GM21825 (cell line): ENCODE measurements around the gene EPS15.

Experiments used
- ATAC-seq: cut with Tn5 transposase; IDR thresholded peaks from one replicate; pipeline ENCODE4 v1.9.1; 2021; ENCODE audit warnings: mild to moderate bottlenecking, moderate library complexity; ENCODE audit not compliant: unreplicated experiment

EPS15 gene

DNA sequence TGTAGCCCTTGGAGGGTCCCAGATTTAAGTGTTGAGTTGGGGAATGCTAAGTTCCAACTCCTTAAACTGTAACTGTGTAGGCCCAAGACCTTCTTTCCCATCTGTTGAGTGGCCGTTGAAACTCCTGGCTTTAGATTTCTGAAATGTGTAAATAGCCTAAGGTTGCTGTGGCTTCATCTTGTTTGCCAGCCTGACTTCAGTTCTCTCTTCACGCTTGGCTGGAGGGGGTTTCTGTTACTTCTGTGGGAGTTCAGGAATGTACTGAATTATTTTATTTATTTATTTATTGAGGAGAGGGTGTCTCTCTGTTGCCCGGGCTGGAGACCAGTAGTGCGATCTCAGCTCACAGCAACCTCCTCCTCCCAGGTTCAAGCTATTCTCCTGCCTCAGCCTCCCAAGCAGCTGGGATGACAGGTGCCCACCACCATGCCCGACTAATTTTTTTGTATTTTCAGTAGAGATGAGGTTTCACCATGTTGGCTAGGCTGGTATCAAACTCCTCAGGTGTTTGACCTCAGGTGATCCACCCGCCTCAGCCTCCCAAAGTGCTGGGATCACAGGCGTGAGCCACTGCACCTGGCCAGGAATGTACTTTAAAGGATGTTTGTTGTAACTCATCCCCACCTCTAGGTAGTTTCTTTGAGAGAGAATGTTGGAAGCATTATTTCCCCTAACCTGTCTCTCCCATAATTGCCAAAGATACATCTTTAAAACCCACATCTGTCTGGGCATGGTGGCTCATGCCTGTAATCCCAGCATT is 194.6 kb downstream of the EPS15 start:
- ATAC-seq: no peak

DNA sequence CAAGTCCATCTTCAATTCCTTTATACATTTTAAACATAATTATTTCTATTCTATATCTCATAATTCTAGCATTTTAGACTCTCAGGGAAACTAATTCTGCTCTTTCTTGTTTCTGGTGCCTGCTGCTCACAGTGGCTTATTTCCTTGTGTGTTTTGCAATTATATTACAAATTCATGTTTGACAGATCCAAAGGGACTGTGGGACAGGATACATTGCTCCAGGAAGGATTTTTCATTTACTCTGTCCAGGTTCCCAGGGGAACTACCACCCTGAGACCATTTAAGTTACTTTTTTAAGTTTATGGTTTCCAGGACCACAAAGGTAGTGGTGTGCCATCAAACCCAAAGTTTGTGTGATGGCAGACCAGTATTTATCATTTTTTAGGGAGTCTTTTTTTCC is 195.3 kb downstream of the EPS15 start:
- ATAC-seq: no peak

DNA sequence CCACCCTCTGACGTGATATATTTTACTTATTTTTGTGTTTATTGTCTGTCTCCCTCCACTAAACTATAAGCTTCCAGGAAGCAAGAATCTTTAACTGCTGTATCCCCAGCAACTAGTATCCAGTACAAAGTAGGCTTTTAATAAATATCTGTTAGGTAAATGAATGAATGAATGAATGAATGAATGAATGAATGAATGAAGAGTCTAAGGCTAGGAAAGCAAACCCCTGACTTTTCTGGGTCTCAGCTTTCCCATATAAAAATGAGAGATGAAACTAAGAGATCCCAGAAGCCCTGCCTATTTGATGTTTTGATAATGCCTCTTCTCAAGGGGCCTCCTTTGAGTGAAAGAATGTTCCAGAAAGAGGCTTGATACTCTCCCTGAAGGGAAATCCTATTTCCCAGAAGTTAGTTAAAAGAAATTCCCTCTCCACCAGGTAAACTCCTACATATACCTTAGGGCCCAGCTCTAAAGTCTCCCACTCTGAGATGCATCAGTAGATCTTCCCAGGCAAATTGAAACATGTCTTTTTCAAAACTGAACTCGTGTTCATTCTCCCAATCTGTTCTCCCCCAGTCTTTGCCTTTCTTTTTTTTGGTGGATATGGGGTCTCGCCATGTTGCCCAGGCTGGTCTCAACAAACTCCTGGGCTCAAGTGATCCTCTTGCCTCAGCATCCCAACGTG is 196.5 kb downstream of the EPS15 start:
- no peak for ATAC-seq

DNA sequence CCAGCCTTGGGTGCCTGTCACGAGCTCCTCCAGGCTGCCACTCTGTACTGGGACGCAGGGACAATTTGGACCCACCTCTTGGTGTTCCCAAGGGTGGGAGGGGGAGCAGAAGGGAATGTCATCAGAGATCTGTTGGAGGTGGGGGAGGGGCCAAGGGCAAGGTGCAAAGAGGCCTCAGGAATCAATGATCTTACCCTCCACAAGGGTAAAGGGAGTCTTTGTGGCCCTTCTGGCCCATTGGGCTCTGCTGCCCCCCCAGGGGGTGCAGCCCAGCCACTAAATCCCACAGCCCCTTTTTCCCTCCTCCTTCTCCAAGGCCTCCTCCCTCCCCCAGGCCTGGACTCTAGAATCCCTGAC is 197.2 kb downstream of the EPS15 start:
- no peak for ATAC-seq

DNA sequence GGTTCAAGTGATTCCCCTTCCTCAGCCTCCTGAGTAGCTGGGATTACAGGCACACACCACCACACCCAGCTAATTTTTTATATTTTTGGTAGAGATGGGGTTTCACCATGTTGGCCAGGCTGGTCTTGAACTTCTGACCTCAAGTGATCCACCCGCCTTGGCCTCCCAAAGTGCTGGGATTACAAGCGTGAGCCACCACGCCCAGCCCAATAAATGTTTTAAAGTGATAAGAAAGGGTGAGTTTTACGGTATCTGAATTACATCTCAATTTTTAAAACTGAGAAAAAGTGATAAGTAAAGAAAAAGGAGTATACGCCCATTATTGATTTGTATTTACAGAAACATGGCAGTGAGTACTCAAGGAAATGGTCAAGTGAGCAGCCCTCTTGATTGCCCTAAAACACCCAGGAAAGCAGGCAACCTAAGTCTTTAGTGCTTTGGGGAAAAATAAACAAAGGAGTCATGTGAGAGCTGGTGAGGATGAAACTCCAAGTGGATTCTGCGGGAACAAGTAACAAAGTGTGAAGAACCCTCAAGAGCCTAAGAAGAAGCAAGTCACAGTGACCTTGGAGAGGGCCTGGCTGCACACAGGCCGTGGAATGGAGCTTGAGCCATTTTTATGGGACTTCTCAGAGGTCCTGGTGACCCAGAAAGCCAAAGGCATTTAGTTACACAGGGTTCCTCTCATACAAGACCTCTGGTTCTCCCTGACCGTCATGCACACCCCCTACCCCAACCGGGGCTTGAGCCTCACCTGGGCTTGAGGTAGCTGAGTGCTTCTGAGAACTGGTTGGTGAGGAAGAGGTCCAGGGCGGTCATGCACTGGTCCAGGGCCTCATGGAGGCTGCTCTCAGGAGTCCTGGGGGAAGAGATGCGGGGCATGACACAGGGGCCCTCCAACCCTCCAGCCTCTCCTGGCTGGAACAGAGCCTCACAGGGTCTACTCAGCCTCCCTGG is 197.8 kb downstream of the EPS15 start:
- ATAC-seq: no peak

DNA sequence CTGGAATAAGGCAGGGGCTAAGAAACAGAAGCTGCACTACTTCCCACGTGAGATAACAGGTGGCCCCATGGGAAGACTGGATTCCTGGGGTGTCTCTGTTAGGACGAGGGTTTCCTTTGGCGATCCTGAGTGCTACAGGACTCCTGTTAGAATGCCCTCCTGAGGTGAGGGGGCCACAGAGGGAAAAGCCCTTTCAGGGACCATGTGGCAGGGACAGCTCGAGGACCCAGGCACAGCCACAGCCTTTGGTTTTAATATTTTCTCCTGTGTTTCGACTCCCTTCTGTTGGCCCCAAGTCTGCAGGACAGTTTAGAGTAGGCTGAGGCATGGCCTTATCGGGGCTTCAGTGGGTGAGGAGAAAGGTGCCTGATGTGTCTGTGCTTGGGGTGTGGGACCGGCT is 201.3 kb downstream of the EPS15 start:
- no peak for ATAC-seq

DNA sequence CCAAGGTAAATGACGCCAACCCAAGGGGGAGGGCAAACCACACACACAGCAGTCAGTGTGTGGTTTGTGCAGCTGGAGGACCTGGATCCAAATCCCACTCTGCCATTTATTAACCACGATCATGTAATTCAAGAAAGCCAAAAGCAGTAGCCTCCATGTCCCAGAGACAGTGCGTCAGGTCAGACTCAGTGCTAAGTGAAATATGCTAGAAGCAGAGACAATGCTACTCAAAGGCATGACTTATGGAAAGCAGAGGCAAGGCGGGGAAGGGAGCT is 202.3 kb downstream of the EPS15 start:
- no peak for ATAC-seq

DNA sequence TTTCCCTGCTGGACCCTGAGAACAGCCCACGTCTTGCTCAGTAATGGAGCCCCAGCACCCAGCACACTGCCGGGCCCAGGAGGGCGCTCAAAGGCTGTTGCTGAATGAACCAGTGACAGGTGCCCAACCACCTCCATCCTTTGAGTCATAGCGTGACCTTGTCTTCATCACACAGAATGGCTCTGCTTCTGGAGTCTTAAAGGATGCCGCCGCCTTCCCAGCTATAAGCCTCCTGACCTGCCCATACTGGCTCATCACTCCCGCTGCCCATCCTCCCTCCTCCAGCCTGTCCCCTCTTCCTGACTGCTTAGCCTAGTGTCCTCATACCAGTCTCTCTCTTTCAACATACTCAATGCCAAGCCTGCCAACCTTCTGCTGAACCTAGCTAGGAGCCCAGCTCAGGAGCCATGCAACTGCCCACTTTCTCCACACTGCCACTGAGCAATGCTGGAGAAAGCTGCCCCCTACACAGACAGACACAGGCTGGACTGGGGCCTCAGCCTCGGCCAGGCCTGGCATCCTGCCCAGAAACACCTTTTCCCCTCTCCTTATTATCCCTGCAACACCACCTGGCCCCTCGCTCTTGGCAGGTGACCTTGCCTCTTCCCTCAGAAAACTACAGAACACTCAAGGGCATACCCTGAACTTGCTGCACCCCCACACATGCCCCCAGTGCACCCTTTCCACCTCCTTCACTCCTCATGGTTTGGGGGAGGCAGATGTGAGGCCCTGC is 202.8 kb downstream of the EPS15 start:
- ATAC-seq: no peak

DNA sequence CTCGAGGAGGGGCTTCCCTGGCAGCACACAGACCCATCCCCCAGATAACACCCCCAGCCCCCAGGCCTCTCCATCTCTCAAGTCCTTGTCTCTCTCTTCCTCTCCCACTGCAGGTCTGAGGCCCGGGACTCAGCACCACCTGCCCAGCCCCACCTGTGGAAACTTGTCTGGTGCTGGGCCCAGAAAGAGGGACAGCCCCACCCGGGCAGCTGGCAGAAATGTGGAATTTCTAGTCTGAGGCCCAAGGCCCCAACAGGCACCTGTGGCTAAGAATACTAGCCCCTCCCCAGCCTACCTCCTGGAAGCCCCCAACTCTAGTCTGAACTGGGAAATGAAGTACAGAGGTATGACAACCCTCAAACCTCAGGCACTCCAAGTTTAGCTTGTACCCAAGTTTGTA is 204.1 kb downstream of the EPS15 start:
- ATAC-seq: no peak

DNA sequence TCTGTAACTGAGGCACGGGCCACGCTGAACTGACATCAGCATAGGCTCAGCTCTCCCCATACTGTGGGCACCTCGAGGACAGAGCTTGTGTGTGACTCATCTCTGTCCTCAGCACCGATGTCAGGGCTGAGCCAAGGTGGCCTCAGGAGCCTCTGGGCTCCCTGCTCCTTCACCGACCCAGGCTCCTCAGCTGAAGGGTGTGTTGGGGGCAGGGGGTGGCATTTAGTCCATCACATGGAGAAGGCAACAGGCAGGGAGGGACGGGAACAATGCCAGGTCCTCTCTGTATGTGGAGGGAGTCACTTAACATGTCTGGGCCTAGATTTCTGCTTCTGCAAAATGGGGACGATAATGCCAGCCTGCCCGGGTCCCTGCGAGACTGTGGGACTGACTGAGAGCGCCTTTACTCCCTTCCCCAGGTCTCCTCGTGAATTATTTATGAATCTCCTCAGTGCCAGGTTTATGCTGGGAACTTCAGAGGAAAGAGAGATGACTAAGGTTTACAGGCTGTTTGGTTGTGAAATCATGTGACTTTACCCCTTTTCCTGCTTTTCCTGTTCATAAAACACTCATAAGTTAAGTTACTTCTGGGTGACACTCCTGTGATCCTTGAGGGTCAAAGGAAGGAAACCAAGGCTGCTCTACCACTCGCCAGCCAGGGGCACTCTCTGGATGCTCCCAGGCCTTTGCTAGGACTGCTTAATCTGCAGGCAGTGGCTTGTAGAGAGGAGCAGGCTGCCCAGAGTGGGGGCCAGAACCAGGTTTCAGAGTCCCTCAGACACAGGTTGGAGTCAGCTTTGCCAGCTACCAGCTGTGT is 204.9 kb downstream of the EPS15 start:
- ATAC-seq: no peak

DNA sequence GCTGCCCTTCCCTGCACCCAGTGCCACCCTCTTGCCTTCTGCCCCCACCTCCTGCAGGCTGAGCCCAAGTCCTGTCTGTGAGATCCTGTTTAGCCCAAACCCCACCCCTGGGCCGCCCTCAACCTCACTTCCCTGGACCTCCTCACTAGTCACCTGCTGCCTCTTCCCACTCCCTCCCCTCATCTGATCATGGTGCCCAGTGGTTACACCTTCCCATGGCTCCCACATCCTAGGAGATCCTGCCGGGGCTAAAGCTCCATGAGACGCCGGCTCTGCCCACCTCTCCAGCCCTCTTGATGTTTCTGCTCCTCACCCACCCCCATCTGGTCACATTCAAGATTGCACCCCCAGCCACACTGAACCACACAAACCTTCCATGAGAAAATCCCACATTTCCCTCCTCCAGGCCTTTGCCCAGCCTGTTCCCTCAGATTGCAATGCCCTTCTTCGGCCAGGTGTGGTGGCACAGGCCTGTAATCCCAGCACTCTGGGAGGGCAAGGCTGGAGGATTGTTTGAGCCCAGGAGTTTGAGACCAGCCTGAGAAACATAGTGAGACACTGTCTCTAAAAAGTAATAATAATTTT is 205.7 kb downstream of the EPS15 start:
- no peak for ATAC-seq

DNA sequence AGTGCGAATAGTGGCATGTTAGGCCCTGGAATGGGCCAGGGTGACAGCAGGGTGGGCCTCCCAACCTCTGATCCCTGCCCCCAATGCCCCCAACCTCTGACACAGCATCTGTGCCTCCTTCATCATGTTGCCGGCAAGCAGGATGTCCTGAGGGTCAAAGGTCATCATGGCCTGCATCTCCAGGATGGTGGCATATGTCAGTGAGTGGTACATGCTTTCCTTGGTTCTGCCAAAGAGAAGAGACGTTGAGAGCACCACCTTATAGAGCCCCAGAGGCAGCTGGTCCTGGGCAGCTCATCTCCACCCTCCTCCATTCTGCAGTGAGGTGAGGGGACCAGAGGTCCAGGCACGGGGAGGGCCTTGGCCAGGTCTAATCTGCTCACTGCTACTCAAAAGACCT is 206.3 kb downstream of the EPS15 start:
- no peak for ATAC-seq

DNA sequence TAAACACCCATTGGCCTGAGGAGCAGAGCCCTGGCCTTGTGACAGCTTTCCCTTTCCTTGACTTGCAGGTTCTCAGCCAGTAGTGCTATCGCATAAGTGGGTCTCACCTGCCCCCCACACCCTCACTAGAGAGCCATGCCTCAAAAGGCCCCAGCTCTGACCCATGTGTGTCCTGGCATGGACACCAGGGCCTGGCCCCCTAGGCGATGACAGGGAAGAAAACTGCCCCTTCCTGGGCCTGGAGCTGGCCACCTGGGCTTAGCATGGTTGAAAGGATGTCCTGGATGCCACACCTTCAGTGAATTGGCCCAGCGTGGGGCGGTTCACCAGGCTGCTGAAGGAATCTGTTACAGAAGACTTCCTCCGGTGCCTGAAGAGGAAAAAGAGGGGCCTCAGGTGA is 207.2 kb downstream of the EPS15 start:
- ATAC-seq: no peak

DNA sequence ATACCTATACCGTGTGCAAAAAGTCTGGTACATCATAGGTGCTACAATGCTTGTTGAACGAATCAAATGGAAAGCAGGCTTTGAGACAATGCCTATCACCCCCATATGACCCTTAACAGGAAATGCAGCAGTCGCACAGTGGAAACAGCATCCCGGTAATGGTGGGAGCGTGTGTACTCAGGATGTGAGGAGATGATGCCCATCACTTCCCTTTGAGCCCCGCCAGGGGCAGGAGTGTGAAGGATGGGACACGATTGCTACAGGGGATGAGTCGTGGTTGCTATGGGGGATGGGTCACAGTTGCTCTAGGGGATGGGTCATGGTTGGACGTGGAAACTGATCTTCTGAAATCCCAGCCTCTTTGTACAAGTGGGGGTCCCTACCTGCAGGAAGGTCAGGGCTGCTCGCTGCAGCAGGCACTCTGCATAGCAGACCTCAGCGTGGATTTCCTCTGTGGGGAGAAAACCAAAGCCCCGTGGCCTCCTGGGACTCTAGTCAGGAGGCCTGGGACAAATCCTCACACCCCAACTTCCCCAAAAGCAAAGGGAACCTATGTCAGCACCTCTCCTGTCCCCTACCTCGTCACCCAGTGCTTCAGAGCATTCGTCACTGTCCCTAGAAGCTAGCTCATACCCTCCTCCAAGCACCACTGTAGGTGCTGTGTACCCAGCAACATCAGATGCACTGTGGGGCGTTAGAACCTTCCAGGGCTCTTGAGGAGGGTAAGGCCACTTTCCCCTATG is 208.0 kb downstream of the EPS15 start:
- ATAC-seq: no peak

DNA sequence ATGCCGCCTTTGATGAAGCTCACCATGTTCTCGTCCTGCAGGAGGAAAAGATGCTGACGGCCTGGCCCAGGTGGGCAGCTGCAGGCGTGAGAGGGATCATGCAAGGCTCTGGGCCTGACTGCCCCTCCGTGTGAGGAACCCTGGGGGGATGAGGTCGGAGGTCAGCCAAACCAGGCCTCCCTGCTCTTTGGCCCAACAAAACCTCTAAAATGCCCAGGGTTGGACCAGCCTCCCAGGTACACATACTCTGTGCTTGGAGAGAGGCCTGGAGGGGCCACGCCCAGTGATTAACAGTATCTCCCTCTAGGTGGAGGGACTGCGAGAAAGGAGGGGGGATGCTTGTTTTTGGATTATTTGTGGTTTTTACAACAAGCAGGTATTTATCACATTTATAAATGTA is 209.8 kb downstream of the EPS15 start:
- no peak for ATAC-seq

DNA sequence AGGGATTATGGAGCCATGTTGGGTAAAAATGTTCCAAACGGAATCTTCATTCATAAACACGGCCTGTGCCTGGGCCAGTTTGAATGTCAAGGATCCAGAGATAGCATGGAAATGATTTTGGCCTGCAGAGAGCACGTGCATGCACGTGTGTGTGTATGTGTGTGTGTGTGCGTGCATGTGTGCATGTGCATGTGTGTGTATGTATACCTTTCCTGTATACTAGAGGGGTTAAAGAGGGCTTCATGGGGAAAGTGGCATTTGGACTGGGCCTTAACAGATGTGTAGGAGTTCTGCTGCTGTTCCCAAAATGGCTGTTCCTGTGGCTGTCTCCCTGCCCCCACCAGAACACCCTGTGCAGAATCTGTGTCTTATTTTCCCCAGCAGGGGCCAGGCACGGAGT is 210.4 kb downstream of the EPS15 start:
- ATAC-seq: no peak

DNA sequence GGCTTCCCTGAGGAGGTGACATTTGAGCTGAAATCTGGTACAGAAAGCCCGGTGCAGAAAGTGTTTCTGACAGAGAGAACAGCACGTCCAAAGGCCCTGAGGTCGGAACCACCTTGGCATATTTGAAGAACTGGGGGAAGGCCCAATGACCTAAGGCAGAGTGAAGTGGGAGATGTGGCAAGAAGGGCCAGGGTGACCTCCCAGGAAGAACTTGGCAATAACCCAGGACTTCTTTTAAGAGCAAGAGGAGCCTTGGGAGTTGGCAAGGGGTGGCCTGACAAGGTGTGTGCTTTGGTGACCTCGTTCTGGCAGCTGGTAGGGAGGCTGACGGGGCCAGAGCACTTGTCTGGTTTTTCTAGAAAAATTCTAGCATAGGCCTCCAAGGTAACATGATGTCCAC is 212.1 kb downstream of the EPS15 start:
- no peak for ATAC-seq

DNA sequence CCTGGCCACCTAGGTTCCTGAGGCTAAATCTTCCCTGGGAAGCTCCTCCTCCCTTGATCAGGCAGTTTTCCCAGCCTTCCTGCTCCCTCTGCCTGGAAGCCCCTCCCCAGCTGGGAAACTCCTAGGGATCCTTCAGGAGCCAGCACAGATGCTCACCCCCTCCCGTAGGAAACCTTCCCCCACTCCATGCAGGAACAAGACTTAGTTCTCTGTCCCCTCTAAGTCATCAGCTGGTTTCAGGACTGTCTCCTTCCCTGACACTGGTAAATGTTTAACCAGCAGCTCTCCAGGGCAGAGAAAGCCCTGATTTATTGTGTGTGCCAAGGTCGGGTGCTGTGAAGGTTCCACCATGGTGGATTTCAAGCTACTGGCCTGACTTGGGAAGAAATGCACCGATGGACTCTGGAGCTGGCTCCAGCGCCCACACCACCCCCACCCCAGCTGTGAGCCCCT is 213.7 kb downstream of the EPS15 start:
- no peak for ATAC-seq

DNA sequence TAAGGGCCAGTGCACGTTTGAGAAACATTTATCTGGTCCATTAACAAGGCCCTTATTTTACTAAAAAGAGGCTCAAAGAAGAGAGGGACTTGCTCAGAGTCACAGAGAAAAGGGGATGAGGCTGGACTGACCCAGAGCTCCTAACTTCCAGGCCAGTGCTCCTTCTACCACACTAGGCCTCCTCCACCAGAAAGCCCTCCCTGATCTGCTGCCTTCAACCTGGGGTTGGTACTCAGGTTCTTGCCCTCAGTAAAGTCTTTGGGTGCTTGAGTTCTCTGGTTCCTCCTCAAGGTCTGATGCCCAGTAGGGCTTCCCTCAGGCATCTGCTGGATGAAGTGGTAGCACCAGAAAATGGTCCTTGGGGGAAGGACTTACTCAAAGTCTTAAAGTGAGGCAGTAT is 214.7 kb downstream of the EPS15 start:
- no peak for ATAC-seq
